Measurements from ENCODE around the gene MISP3. TPM values are rescaled to one million over a fixed set of nuclear protein-coding genes. Genes with fewer than 3 reads are reported as not detected.

The MISP3 gene
- total RNA-seq, 1 experiment from 2014 or later = 3.2 TPM

GRCh38 chr19:14081797-14082674 is 9.4 kb downstream of the MISP3 start (continued):
- TF ChIP-seq GTF2I (CRISPR knock-in tag; conservative IDR thresholded peaks at IDR 0.05) (no peak), IRF2 (CRISPR knock-in tag; IDR thresholded peaks at IDR 0.05; ENCODE audit: borderline replicate concordance, low read depth) (no peak), OVOL2 (CRISPR knock-in tag; IDR thresholded peaks at IDR 0.05; ENCODE audit: borderline replicate concordance) (no peak)

- no peak for DNase-seq (ENCODE audit: low spot score)
- ChIA-PET POLR2A (no interaction called here), CTCF (interaction anchor here (1.3 to 1.8 kb wide), 3 partner anchors 11 to 32 kb away, joined by 3 to 8 read pairs (median 4); partner anchors contain the start of gene MISP3)
- Mint-ChIP-seq H3K4me1 (peaks cover 3% of the 10 kb centered on the region), H3K36me3 (0 out of 2 replicates have a peak, but pooled peaks cover 6% of the 10 kb centered on the region), H3K9me3 (no peaks in the 10 kb centered on the region), H3K4me3 (peak overlapping the region; percentile 89), H3K27me3 (ENCODE audit: low read depth) (peaks cover 31% of the 10 kb centered on the region), H3K27ac (no peak overlapping the region)
- TF ChIP-seq CDX4 (CRISPR knock-in tag; IDR thresholded peaks at IDR 0.05; ENCODE audit: borderline replicate concordance) = no peak
- no peak for TF ChIP-seq SOX15 (CRISPR knock-in tag; IDR thresholded peaks at IDR 0.05)
- no peak for TF ChIP-seq ZNF671 (CRISPR knock-in tag; IDR thresholded peaks at IDR 0.05)
- TF ChIP-seq USF2 (CRISPR knock-in tag; IDR thresholded peaks at IDR 0.05) = no peak
- no peak for TF ChIP-seq SP1 (CRISPR knock-in tag; conservative IDR thresholded peaks at IDR 0.05)
- TF ChIP-seq TEAD1 (CRISPR knock-in tag; IDR thresholded peaks at IDR 0.05) = no peak
- TF ChIP-seq KAT7 (CRISPR knock-in tag; IDR thresholded peaks at IDR 0.05; ENCODE audit: borderline replicate concordance) = no peak
- TF ChIP-seq ZBTB21 (CRISPR knock-in tag; IDR thresholded peaks at IDR 0.05; ENCODE audit: borderline replicate concordance) = no peak
- TF ChIP-seq ZNF219 (CRISPR knock-in tag; IDR thresholded peaks at IDR 0.05; ENCODE audit: borderline replicate concordance) = no peak
- no peak for TF ChIP-seq NFATC4 (CRISPR knock-in tag; IDR thresholded peaks at IDR 0.05)
- no peak for TF ChIP-seq FOXP4 (CRISPR knock-in tag; IDR thresholded peaks at IDR 0.05)
- no peak for TF ChIP-seq JUN (CRISPR knock-in tag; IDR thresholded peaks at IDR 0.05)
- ATAC-seq = no peak
Measured at GRCh38 chr19:14082675-14082960, 10.0 kb downstream of the MISP3 start.

GRCh38 chr19:14085309-14085995 is 12.9 kb downstream of the MISP3 start, which contains the start of gene C19orf67:
C19orf67 (minus strand) TSS chr19:14085783; CDS start chr19:14085627, 156 bp downstream.
- Mint-ChIP-seq H3K27ac (no peak within 1 kb of the TSS), H3K27me3 (ENCODE audit: low read depth) (peaks cover 31% of the 10 kb centered on the region), H3K9me3 (no peaks in the 10 kb centered on the region), H3K4me1 (peaks cover 7% of the 10 kb centered on the region), H3K36me3 (peaks cover 18% of the 10 kb centered on the region), H3K4me3 (peak within 1 kb of the TSS; percentile 57)
- ATAC-seq = peak; percentile 27
- peak; percentile 59 for DNase-seq (ENCODE audit: low spot score)
- CTCF ChIA-PET = interaction anchor here (0.6 to 1.7 kb wide), 13 partner anchors 8 to 395 kb away, joined by 3 to 7 read pairs (median 3); partner anchors contain the start of gene ASF1B
- POLR2A ChIA-PET = interaction anchor here (1.1 kb wide), 1 partner anchor 898 kb away, joined by 3 read pairs; no protein-coding TSS in a partner anchor
- TF ChIP-seq GRHL2 (CRISPR knock-in tag; IDR thresholded peaks at IDR 0.05; ENCODE audit: insufficient replicate concordance, severe bottlenecking) = no peak
- no peak for TF ChIP-seq ZNF232 (CRISPR knock-in tag; IDR thresholded peaks at IDR 0.05)
- no peak for TF ChIP-seq IRF2 (CRISPR knock-in tag; IDR thresholded peaks at IDR 0.05; ENCODE audit: borderline replicate concordance, low read depth)
- no peak for TF ChIP-seq IRF1 (CRISPR knock-in tag; IDR thresholded peaks at IDR 0.05)
- no peak for TF ChIP-seq ZBTB21 (CRISPR knock-in tag; IDR thresholded peaks at IDR 0.05; ENCODE audit: borderline replicate concordance)
- TF ChIP-seq ETV6 (CRISPR knock-in tag; IDR thresholded peaks at IDR 0.05) = no peak
- TF ChIP-seq AFF4 (CRISPR knock-in tag; IDR thresholded peaks at IDR 0.05; ENCODE audit: borderline replicate concordance) = no peak
- no peak for TF ChIP-seq NFE2L1 (CRISPR knock-in tag; IDR thresholded peaks at IDR 0.05)
- TF ChIP-seq FOXP1 (CRISPR knock-in tag; IDR thresholded peaks at IDR 0.05; ENCODE audit: borderline replicate concordance) = no peak
- TF ChIP-seq ZSCAN18 (CRISPR knock-in tag; IDR thresholded peaks at IDR 0.05) = no peak
